Measurements from ENCODE around the gene UNC13A. TPM values are rescaled to one million over a fixed set of nuclear protein-coding genes. Genes with fewer than 3 reads are reported as not detected.

Gene UNC13A
- total and polyA plus RNA-seq, 2 of the 8 experiments (the other 6 are each of a cell fraction or from before 2014, with no cell fraction given): 13.1 to 47.6 TPM

DNA sequence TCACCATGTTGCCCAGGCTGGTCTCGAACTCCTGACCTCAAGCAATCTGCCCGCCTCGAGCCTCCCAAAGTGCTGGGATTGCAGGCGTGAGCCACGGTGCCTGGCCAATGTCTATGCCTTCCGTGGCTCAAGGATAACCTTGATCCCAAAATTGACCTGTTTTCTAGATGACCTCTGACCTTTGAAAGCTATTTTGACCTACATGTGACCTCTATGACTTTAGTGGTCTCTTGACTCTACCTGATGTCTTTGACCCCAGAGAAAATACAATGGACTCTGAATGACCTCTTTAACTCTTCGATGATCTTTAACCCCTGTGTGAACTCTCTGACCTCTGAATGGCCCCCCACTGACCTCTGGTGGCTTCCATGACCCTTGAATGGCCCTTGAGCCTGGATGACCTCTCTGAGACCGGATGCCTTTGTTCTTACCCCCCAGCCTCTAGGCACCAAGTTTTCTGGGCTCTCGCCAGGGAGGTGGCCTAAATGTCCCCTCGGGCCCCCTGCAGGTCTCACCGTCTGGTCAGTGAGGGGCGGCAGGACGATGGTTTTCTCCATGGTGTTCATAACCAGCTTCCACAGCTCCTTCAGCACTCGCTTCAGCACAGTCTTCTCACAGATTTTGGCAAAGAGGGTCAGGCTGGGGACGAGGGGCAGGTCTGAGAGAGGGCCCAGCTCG, 63.7 kb downstream of the UNC13A start:
- Histone ChIP-seq H3K14ac (ENCODE audit: insufficient read length) (no peak overlapping the region), H4K91ac (replicated peaks; ENCODE audit: insufficient read length, low read length) (no peak overlapping the region), H3K23me2 (ENCODE audit: low read depth, low read length) (peaks cover 15% of the 10 kb centered on the region; the same call in 1 of the 2 replicates), H3K4ac (replicated peaks; ENCODE audit: insufficient read length, low read depth, low read length) (no peak overlapping the region), H2AFZ (ENCODE audit: low read length) (no peak overlapping the region), H3K23ac (ENCODE audit: insufficient read length) (no peak overlapping the region), H2AK5ac (ENCODE audit: low read depth, low read length) (no peak overlapping the region), H2BK20ac (ENCODE audit: low read length) (no peak overlapping the region), H2BK15ac (ENCODE audit: low read length) (no peak overlapping the region), H4K20me1 (replicated peaks in 1 of 2; ENCODE audit: control insufficient read depth in 1 of 2, insufficient read depth in 2 of 2, low read length in 2 of 2) (peaks cover 0 to 16% of the 10 kb centered on the region in 2 experiments), H3K4me2 (ENCODE audit: insufficient read depth in 1 of 2, low read depth in 2 of 2, low read length in 2 of 2) (no peak overlapping the region), H2BK5ac (ENCODE audit: low read depth, low read length) (no peak overlapping the region), H3K36me3 (ENCODE audit: control insufficient read depth in 2 of 4, insufficient read depth in 4 of 4, low read length in 3 of 4) (peaks cover 2 to 22% (median 12%) of the 10 kb centered on the region in 4 experiments; a peak in 7 of 8 replicates), H2BK120ac (replicated peaks; ENCODE audit: low read depth, low read length) (no peak overlapping the region), H3K27ac (ENCODE audit: low read depth, low read length) (no peak overlapping the region), H3K27me3 (replicated peaks in 1 of 4; ENCODE audit: control insufficient read depth in 3 of 4, extremely low read depth in 1 of 4, insufficient read depth in 3 of 4, low read length in 3 of 4) (no peaks in the 10 kb centered on the region), H3K79me1 (ENCODE audit: low read depth, low read length) (no peaks in the 10 kb centered on the region; the same call in 1 of the 2 replicates), H3K9ac (replicated peaks in 1 of 4; ENCODE audit: extremely low read depth in 1 of 4, low read depth in 3 of 4, low read length in 3 of 4) (no peak overlapping the region), H3K56ac (replicated peaks; ENCODE audit: insufficient read length, low read depth, low read length) (no peak overlapping the region), H2BK12ac (ENCODE audit: low read depth, low read length) (no peak overlapping the region), H4K8ac (ENCODE audit: extremely low read depth, insufficient read depth, low read length) (no peak overlapping the region; the same call in 1 of the 2 replicates), H3K4me1 (replicated peaks in 1 of 4; ENCODE audit: control insufficient read depth in 3 of 4, insufficient read depth in 4 of 4, low read length in 3 of 4) (no peaks in the 10 kb centered on the region), H3K9me3 (ENCODE audit: insufficient read depth in 2 of 2, low read depth in 1 of 2, low read length in 1 of 2) (no peaks in the 10 kb centered on the region; a peak in 1 of 4 replicates), H3K18ac (ENCODE audit: extremely low read depth, low read length) (no peak overlapping the region), H3K4me3 (ENCODE audit: extremely low read depth in 1 of 4, insufficient read depth in 2 of 4, low read depth in 3 of 4, low read length in 4 of 4) (no peak overlapping the region), H4K5ac (ENCODE audit: insufficient read length, low read depth, low read length) (no peak overlapping the region), H3K79me2 (ENCODE audit: control insufficient read depth in 1 of 2, insufficient read depth in 2 of 2, low read length in 2 of 2) (no peaks in the 10 kb centered on the region)
- FAIRE-seq (no peak), DNase-seq (ENCODE audit: low read depth in 1 of 2, low spot score in 2 of 2) (no peak)
- ChIA-PET CTCF (ENCODE audit: partially characterized antibody) (interaction anchor here (1.2 kb wide), 1 partner anchor 50 kb away, joined by 3 read pairs; no protein-coding TSS in a partner anchor), POLR2A (ENCODE audit: partially characterized antibody) (no interaction called here)
- WGBS, 2 experiments (ENCODE audit: extremely low coverage in 1 of 2, insufficient coverage in 1 of 2, insufficient read length in 1 of 2, insufficient replicate concordance in 2 of 2, low coverage in 1 of 2, low lambda C conversion rate in 2 of 2, missing lambda C conversion rate in 1 of 2): 92% methylated on average over 16 of the region's 16 CpGs; no CpG with 5 or more reads in 1 of the 2 experiments
- no peak for TF ChIP-seq NANOG (IDR thresholded peaks at IDR 0.05; ENCODE audit: insufficient read depth, low read depth, low read length, poor library complexity, severe bottlenecking)
- TF ChIP-seq, protein P1, sequence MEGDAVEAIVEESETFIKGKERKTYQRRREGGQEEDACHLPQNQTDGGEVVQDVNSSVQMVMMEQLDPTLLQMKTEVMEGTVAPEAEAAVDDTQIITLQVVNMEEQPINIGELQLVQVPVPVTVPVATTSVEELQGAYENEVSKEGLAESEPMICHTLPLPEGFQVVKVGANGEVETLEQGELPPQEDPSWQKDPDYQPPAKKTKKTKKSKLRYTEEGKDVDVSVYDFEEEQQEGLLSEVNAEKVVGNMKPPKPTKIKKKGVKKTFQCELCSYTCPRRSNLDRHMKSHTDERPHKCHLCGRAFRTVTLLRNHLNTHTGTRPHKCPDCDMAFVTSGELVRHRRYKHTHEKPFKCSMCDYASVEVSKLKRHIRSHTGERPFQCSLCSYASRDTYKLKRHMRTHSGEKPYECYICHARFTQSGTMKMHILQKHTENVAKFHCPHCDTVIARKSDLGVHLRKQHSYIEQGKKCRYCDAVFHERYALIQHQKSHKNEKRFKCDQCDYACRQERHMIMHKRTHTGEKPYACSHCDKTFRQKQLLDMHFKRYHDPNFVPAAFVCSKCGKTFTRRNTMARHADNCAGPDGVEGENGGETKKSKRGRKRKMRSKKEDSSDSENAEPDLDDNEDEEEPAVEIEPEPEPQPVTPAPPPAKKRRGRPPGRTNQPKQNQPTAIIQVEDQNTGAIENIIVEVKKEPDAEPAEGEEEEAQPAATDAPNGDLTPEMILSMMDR (IDR thresholded peaks at IDR 0.05; ENCODE audit: control extremely low read depth in 1 of 3, insufficient read depth in 1 of 3, low read depth in 1 of 3, low read length in 3 of 3): no peak
- no peak for TF ChIP-seq CEBPB (IDR thresholded peaks at IDR 0.05; ENCODE audit: low read depth, low read length)
- no peak for TF ChIP-seq RBBP5 (IDR thresholded peaks at IDR 0.05; ENCODE audit: borderline replicate concordance, low read depth, low read length)
- TF ChIP-seq YY1 (IDR thresholded peaks at IDR 0.05; ENCODE audit: low read depth, low read length): no peak
- TF ChIP-seq KDM1A (IDR thresholded peaks at IDR 0.05; ENCODE audit: borderline replicate concordance, low read length): no peak
- no peak for TF ChIP-seq EGR1 (IDR thresholded peaks at IDR 0.05; ENCODE audit: borderline replicate concordance, low read depth, low read length)
- no peak for TF ChIP-seq POLR2AphosphoS5 (IDR thresholded peaks at IDR 0.05; ENCODE audit: low read depth, low read length)
- TF ChIP-seq EZH2 (IDR thresholded peaks at IDR 0.05; ENCODE audit: low read depth, low read length, severe bottlenecking): no peak
